HG03108 (cell line): Measurements from ENCODE around the gene CLASRP.

Experiments used
- ATAC-seq: cut with Tn5 transposase; IDR thresholded peaks from one replicate; pipeline ENCODE4 v1.9.1; 2021; ENCODE audit warnings: moderate library complexity; ENCODE audit not compliant: unreplicated experiment

Gene CLASRP

GRCh38 chr19:45079063-45079910 is 40.4 kb downstream of the CLASRP start, which contains the start of gene GEMIN7:
Gene GEMIN7 (plus strand): TSS chr19:45079260. CDS start chr19:45090115, 10,855 bp downstream.
- peak; percentile 29 for ATAC-seq

DNA sequence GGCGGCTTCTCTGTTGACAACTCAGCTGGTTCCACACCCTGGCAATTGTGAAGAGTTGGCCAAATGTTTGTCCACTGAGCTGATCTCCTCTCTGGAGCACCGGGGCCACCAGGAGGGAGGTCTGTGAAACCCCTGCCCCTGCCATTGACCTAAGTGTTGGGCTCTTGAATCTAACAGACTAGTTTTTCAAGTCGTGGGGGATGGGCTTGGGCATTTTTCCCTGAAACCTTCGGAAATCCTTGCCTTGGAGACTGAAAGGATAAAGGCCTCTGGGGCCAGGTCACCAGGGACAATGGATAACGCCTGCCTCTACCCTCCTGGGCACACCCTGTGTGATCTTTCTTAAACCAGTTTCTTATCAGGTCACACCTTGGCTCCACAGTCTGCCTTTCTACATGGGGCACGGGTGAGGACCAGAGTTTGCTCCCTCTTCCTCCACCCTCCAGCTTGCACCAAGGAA is 41.1 kb downstream of the CLASRP start:
- ATAC-seq: no peak

DNA sequence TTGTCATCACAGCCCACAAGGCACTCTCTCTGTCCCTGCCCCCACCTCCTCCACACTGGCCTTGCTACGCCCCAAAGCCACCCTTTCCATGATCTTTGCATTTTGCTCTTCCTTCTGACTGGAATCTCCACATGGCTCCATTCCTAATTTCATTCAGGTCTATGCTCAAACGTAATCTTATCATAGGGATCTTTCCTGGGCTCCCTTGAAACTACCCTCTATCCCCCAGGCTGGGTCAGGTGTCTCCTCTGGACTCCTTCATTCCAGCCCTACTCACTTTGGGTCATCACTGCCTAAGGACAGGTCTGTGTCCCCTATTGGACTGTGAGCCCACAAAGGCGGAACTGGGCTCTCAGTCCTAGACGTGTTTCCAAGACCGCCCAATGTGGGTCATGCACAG is 43.3 kb downstream of the CLASRP start:
- ATAC-seq: no peak

DNA sequence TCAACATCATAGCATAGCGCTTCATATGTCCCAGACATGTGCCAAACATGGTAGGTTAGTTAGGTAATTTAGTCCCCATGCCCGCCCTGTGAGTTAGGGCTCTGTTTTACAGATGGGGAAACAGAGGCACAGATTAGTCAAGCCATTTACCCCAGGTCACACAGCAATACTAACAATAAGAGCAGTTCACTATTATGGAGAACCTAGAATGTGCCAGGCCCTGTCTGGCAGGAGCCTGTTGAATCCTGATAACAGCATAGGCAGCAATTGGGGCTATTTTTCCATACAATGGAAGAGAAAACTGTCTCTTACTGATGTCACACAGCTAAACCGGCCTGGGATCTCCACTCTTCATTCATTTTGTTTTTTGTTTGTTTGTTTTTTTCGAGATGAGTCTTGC is 47.6 kb downstream of the CLASRP start:
- ATAC-seq: no peak

- ATAC-seq: no peak
Measured at GRCh38 chr19:45087531-45087930, 48.7 kb downstream of the CLASRP start.

GRCh38 chr19:45090034-45090433 is 51.2 kb downstream of the CLASRP start:
- ATAC-seq: no peak

- ATAC-seq: no peak
Measured at GRCh38 chr19:45090606-45091005, 51.8 kb downstream of the CLASRP start.

DNA sequence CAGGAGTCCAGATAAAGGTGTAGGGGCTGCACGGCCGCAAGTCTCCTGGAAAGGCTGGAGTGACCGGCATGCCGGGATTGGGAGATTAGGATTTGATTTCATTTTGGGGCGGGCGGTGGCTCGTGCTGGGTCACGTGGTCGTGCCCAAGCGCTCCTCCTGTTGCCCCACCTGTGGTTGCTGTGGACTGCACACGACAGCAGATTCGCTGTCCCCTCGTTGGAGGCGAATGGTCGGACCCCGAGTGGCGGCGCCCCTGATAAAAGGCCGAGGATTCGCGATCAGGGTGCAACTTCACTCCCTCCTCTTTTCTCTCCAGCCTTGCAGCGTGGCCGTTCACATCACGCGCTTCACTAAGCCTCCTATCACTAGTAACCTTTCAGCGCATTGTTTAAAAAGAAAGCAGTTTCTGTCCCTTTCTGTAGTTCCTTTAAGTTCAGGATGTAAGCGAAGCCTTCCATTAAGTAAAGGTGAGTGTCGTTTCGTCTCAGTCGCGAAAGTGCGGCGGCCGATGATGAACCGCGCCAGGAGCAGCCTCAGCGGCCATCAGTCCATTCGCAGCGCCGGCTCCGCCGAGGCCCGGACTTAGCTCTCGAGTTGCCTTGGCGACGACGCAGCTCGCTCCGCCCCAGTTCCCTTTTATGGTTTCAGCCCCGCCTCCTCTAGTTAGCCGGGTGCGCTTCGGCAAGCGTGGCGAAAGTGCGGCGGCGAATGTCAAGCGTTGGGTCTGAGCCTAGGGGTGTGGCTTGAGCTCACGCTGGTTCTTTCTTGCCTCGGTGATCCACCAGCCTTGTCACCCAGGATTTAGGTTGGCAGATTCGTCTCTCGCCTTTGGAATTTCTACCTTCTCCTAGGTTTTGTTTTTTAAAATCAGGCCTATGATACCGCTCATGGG is 52.4 kb downstream of the CLASRP start:
- ATAC-seq: peak; percentile 61

DNA sequence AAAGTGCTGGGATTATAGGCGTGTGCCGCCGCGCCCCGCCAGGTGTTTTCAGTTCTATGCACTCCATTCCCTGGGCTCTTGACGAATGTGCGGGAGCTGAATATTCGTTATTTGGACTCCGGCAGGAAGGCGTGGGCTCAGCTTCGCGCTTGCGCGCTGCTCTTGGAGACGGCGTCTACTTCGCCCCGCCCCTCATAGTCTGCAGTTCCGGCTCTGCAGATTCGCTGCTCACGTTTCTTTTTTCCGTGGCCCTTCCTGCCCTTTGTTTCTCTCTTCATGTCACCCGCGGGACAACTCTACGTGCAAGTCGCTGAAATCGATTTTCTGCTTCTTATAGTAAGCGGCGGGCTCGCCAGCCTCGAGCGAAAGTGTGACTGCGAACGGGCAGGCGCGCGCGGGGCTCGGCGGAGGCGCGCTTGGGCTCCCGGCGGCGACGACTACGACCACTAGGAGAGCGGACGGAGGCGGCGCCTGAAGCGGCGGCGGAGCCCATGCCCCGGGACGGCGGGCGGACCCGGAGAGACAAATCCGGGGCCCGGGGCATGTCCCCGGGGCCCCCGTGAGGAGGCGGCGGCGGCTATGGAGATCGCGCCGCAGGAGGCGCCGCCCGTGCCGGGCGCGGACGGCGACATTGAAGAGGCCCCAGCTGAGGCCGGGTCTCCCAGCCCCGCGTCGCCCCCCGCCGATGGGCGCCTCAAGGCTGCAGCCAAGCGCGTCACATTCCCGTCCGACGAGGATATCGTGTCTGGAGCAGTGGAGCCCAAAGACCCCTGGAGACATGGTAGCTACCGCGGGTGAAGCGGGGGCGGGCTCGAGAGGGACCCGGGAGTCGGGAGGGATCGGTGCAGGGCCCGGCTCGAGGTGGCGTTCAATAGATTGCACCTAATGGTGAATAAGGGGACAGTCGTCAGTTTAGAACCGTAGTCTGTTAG is 54.2 kb downstream of the CLASRP start, which contains the start of gene PPP1R37:
PPP1R37 (plus strand) TSS at position 433 of the 932 bp plus-strand sequence; CDS start at position 580, 147 bp downstream.
- ATAC-seq: peak; percentile 47

DNA sequence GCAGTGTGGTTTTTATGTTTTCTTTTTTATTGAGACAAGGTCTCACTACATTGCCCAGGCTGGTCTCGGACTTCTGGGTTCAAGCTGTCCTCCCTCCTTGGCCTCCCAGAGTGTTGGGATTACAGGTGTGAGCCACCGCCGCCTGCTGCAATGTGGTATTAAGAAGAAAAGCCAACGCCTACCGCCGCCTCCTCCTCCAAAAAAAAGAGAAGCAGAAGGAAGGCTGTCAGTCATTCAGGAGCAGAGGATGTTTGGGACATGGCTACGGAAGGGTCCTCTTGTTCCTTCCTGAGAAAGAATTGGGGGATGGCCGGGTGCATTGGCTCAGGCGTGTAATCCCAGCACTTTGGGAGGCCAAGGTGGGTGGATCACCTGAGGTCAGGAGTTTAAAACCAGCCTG is 55.3 kb downstream of the CLASRP start:
- ATAC-seq: no peak

DNA sequence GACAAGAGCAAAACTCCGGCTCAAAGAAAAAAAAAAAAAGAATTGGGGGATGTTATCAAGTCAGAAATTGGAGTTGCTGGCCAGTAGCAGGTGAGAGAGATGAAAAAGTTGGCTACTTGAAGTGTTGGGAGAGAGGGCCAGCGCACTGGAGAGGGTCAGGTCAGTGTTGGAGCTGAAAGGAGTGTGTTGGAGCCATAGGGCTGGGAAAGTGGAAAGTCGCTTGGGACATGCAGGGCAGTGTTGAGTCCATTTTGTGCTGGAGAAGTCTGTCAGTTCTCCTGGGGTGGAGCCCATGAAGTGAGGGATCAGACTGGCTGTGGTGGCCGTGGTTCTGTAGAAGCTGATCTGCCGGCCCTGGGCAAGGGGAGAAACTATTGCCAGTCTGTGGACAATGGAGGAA is 55.9 kb downstream of the CLASRP start:
- no peak for ATAC-seq

DNA sequence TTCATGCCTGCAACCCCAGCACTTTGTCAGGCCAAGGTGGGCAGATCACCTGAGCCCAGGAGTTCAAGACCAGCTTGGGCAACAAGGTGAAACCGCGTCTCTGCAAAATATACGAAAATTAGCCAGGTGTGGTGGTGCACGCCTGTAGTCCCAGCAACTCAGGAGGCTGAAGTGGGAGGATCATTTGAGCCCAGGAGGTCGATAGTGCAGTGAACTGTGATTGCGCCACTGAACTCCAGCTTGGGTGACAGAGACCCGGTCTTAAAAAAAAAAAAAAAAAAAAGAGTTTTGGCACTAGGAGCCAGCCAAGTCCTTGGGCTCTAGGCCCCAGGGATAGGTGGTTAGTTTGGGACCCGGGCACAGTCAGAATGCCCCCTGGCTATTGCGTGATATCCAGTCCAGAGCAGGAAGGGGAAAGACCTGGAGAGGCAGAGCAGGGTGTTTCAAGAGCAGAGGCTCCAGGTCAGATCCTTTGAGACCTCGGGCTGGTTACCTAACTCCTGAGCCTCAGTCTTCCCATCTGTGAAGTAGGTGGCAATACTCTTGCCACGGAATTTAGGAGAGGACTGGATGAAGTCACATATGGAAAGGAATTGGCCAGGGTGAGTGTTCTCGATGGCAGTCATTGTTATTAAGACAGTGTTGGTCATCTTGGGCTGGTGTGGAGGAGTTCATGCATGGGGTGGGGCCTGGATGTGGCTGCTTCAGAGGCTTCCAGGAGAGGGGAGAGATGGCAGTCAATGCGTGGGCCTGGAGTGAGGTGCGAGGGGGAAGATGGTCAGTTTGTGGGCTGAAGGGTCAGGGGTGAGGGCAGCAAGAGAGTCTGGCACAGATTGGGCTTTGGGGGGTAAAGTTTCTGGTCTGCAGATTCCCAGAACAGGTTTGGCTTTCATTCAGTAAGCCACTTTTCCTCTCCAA is 56.9 kb downstream of the CLASRP start:
- ATAC-seq: no peak

GRCh38 chr19:45096700-45097099 is 57.9 kb downstream of the CLASRP start:
- no peak for ATAC-seq

DNA sequence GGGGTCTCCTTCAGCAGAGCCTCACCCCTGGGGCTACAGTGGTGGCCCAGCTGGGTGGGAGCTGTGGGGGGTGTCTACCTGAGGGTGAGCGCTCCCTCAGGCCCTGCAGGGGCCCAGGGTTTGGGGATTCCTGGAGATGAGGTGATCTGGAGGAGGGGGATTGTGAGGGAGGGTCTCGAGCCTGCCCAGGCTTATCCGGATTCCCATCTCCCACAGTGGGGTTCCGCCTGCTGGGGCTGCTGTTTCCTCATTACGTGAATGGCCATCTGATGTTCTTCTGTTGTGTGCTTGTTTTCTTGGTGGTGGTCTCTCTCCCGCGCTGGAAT is 58.6 kb downstream of the CLASRP start:
- no peak for ATAC-seq

- no peak for ATAC-seq
Measured at GRCh38 chr19:45097776-45098520, 59.1 kb downstream of the CLASRP start.

GRCh38 chr19:45098521-45099466 is 59.9 kb downstream of the CLASRP start:
- no peak for ATAC-seq

- no peak for ATAC-seq
Measured at GRCh38 chr19:45099467-45100191, 60.8 kb downstream of the CLASRP start.
